Measurements from ENCODE around the gene FLNA.
"Not testable (repeated sequence)": the region's sequence is repeated elsewhere in the genome, so short reads cannot be mapped to it uniquely, and the experiment has no call there.

FLNA gene

DNA sequence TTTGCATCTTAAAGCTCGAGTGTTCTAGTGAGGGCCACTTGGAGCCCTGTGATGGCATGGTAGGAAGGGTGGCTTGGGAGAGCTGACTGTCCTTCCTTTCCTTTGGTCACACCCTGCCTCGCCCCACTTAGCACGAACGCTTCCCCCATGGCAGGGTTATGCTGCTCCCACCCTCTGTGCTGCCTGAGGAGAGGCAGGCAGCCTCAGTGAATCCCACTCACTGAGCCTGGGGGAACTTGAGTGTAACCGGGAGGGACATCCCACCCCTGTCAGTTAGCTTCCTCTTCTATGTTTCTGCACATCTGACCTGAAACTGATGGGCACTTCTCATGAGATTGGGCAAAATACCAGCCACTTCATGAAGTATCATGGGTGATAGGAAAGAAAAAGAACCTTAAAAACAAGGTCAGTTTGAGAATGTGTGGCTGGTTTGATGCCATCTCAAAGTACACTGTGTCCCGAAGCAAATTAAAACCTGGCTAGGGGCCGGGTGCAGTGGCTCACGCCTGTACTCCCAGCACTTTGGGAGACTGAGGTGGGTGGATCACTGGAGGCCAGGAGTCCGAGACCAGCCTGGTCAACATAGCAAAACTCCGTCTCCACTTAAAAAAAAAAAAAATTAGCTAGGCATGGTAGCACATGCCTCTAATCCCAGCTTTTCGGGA, 68.8 kb downstream of the FLNA start:
- DNase-seq (ENCODE audit: low read depth in 2 of 2): no peak

DNA sequence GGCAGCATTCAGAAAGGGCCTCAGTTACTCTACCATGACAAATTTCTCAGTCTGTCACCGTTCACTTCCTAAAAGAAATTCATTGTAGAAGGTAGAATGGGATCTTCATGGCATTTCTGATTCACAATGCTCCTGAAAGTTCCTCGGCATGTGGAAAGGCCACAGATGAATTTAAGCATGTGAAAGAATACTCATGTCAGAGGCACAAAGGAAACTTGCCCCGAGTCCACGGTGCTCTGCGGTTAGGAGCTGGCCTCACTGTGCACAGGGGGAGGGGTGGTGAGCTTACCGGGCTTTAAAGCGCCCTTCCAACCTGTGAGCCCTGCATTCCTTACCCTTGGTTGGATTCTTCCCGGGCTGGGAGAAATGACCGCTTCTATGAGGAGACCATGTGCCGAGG, 69.6 kb downstream of the FLNA start:
- DNase-seq (ENCODE audit: low read depth in 2 of 2): no peak

DNA sequence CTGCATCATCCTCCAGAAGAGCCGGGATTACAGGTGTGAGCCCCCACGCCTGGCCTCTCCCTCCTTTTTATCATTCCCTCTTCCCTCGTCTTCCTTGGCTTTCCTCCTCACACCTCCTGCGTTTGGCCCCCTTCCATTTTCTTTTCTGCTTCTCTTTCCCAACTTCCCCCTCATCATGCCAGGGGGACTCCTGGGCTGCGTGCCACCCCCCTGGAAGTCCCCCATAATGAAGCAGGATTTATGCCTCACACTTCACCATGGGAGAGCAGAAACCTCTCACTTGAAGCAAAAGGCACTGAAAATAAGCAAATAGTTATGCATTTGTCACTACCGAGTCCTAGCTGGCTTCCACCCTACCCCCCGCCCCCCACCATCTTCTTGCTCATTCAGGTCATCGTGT, 71.0 kb downstream of the FLNA start:
- DNase-seq (ENCODE audit: low read depth in 2 of 2): no peak

DNA sequence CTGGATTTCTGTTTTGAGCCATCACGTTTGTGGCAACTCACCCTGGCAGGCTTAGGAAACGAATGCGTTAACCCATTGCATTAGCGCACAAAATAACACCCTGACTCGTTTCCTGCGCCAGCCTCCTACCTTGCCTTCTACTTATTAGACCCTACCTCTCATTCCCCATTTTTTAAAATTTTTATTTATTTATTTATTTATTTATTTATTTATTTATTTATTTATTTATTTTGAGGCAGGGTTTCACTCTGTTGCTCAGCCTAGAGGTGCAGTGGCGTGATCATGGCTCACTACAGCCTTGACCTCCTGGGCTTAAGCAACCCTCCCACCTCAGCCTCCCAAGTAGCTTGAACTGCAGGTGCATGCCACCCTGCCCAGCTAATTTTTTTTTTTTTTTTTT, 71.4 kb downstream of the FLNA start:
- not testable (repeated sequence) for DNase-seq (ENCODE audit: low read depth in 2 of 2)

DNA sequence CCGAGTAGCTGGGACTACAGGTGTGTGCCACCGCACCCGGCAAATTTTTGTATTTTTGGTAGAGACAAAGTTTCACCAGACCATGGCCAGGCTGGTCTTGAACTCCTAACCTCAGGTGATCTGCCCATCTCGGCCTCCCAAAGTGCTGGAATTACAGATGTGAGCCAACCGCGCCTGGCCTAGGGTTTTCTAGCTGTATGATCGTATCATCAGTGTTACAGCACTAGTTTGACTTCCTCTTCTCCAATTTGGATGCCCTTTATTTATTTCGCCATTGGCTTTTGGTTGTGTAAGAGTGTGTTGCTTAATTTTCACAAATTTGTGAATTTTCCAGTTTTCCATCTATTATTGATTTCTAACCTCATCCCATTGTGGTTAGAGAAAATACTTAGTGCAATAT, 73.6 kb downstream of the FLNA start:
- no peak for DNase-seq (ENCODE audit: low read depth in 2 of 2)
